ENCODE measurements around the gene SEMA4D. TPM values are rescaled to one million over a fixed set of nuclear protein-coding genes. Genes with fewer than 3 reads are reported as not detected.

The SEMA4D gene
- total RNA-seq, 1 experiment from 2014 or later = 48.4 TPM

DNA sequence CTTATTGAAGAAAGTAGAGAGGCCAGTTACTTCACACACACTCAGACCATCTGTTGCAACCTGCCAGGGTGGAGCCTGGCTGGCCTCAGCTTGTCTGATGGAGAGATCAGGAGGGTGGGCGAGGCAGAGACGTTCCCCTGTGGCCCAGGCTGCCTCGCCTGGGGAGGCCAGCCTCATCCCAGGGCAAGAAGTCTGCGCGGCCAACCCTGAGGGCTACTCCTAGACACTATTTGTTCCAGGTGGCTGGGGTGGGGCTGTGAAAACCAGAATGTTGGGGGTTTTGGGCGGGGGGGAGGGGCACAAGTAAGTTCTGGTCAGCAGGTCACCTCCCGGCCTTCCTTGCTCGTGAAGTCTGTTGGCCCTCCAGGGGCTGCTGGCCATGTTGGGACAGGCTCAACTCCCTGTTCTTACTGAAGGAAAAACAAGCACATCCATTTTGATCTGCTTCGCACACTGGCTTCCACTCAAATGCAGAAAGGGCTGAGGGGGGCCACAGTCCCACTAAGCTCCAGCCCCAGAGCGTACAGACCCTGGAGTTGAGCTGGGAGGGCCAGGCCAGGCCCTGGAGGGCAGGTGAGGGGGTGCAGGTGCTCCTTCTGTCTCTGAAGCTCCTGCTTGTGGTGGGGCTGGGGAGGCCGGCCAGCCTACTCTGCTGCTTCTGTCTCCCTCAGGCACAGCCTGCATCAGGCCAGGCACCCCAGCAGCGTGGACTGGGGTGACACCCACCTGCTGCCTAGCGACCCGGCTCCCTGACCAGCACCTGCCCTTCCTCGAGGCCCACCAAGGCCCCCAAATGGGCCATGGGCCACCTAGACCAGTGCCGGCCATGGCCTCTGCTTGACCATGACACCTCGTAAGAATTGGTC is 133.0 kb downstream of the SEMA4D start:
- Histone ChIP-seq H3K4me2 (no peak overlapping the region), H3K79me2 (ENCODE audit: low read depth) (no peaks in the 10 kb centered on the region), H3K4me3 (no peak overlapping the region), H3K9me3 (ENCODE audit: insufficient read depth, low read depth) (no peaks in the 10 kb centered on the region), H3K36me3 (ENCODE audit: low read depth) (no peaks in the 10 kb centered on the region), H3K27ac (no peak overlapping the region), H3K27me3 (ENCODE audit: insufficient read depth, low read depth) (no peaks in the 10 kb centered on the region), H4K20me1 (ENCODE audit: insufficient read depth) (no peaks in the 10 kb centered on the region), H3K9me2 (ENCODE audit: insufficient read depth) (no peaks in the 10 kb centered on the region), H2AFZ (no peak overlapping the region), H3F3A (ENCODE audit: insufficient read depth, low read depth) (0 out of 2 replicates have a peak, but pooled peaks cover under 1% of the 10 kb centered on the region), H3K4me1 (replicated peaks; ENCODE audit: insufficient read depth) (no peaks in the 10 kb centered on the region)
- no TSS peak for BruUV-seq (replicated peaks)
- TF ChIP-seq EZH2 (IDR thresholded peaks at IDR 0.05; ENCODE audit: low read depth) = no peak
- TF ChIP-seq, protein P1, sequence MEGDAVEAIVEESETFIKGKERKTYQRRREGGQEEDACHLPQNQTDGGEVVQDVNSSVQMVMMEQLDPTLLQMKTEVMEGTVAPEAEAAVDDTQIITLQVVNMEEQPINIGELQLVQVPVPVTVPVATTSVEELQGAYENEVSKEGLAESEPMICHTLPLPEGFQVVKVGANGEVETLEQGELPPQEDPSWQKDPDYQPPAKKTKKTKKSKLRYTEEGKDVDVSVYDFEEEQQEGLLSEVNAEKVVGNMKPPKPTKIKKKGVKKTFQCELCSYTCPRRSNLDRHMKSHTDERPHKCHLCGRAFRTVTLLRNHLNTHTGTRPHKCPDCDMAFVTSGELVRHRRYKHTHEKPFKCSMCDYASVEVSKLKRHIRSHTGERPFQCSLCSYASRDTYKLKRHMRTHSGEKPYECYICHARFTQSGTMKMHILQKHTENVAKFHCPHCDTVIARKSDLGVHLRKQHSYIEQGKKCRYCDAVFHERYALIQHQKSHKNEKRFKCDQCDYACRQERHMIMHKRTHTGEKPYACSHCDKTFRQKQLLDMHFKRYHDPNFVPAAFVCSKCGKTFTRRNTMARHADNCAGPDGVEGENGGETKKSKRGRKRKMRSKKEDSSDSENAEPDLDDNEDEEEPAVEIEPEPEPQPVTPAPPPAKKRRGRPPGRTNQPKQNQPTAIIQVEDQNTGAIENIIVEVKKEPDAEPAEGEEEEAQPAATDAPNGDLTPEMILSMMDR (conservative IDR thresholded peaks at IDR 0.05) = no peak
- POLR2A ChIA-PET (ENCODE audit: unreplicated experiment) = no interaction called here
- CTCF ChIA-PET = no interaction called here
- intact Hi-C loops (cut with micrococcal nuclease; ENCODE audit: unreplicated experiment) = no loop called here
- DNase-seq = no peak

DNA sequence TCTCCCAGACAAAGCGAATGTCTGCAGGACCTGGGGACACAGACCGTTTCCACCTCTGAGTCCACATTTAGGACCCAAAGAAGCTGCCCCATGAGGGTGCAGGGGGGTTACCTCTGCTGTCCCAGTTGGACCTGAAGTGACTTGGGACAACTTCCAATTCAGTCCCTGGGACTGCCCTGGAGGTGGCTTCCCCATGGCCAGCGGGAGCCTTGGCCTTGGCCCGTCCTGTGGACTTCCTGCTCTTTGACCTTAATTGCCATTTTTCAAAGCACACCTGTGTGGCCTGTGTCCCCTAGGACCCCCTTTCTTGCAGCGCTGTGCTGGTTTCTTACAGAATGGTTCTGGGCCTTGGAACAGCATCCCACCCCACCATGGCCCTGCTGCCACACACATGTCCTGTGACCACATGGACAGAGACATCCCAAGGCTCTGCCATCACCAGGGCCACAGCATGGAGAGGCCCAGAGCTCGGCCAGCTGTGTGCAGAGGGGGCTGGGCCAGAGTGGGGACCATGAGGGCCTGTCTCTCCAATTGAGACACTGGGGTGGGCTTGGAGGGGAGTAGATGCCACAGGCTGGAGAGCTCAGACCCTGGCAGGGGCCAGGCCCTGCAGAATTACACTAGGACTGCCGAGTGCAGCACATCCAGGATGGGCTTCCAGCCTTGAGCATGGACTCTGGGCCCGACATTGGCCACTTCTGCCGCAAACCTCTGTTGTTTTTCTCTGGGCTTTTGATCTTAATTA is 133.8 kb downstream of the SEMA4D start:
- Histone ChIP-seq H2AFZ (no peak overlapping the region), H3F3A (ENCODE audit: insufficient read depth, low read depth) (no peaks in the 10 kb centered on the region), H3K27me3 (ENCODE audit: insufficient read depth, low read depth) (no peaks in the 10 kb centered on the region), H3K4me3 (no peak overlapping the region), H4K20me1 (ENCODE audit: insufficient read depth) (no peaks in the 10 kb centered on the region), H3K27ac (no peak overlapping the region), H3K4me2 (no peak overlapping the region), H3K4me1 (replicated peaks; ENCODE audit: insufficient read depth) (no peaks in the 10 kb centered on the region), H3K9me2 (ENCODE audit: insufficient read depth) (no peaks in the 10 kb centered on the region), H3K79me2 (ENCODE audit: low read depth) (no peaks in the 10 kb centered on the region), H3K36me3 (ENCODE audit: low read depth) (peaks cover 2% of the 10 kb centered on the region; the same call in 1 of the 2 replicates), H3K9me3 (ENCODE audit: insufficient read depth, low read depth) (no peaks in the 10 kb centered on the region)
- intact Hi-C loops (cut with micrococcal nuclease; ENCODE audit: unreplicated experiment) = no loop called here
- no peak for DNase-seq
- no peak for TF ChIP-seq EZH2 (IDR thresholded peaks at IDR 0.05; ENCODE audit: low read depth)
- TF ChIP-seq, protein P1 (conservative IDR thresholded peaks at IDR 0.05) = no peak
- POLR2A ChIA-PET (ENCODE audit: unreplicated experiment) = no interaction called here
- no TSS peak for BruUV-seq (replicated peaks)
- CTCF ChIA-PET = no interaction called here

DNA sequence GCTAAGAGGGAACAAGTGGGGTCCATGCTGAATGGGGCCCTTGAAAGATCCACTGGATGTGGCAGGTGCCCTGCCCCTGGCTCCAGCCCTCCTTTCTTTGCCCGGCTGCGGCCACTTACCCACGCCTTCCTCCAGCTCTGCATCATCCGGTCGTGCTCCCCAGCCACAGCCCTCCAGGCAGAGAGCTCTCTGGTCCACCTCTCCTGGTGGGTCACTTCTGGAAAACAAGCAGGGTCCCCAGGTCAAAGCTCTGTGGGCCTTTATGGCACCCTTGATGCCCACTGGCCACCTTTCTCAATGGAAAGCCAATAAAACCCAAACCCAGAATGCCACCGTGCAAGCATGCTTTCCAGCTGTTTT is 134.6 kb downstream of the SEMA4D start:
- peaks cover 7% of the 10 kb centered on the region; the same call in 1 of the 2 replicates for H3K36me3 ChIP-seq (ENCODE audit: low read depth)
- POLR2A ChIA-PET (ENCODE audit: unreplicated experiment) = no interaction called here
- BruUV-seq (replicated peaks) = no TSS peak

More for the DNA sequence above, 134.6 kb downstream of the SEMA4D start:
- no peak overlapping the region for H3K4me3 ChIP-seq
- H3K27ac ChIP-seq = no peak overlapping the region
- no peaks in the 10 kb centered on the region for H3K9me3 ChIP-seq (ENCODE audit: insufficient read depth, low read depth)
- H4K20me1 ChIP-seq (ENCODE audit: insufficient read depth) = no peaks in the 10 kb centered on the region
- H3K27me3 ChIP-seq (ENCODE audit: insufficient read depth, low read depth) = no peaks in the 10 kb centered on the region
- H3K79me2 ChIP-seq (ENCODE audit: low read depth) = no peaks in the 10 kb centered on the region
- intact Hi-C loops (cut with micrococcal nuclease; ENCODE audit: unreplicated experiment) = no loop called here
- no peak overlapping the region for H2AFZ ChIP-seq
- H3K4me2 ChIP-seq = no peak overlapping the region
- no peaks in the 10 kb centered on the region for H3K9me2 ChIP-seq (ENCODE audit: insufficient read depth)
- no peak for DNase-seq
- no peaks in the 10 kb centered on the region for H3F3A ChIP-seq (ENCODE audit: insufficient read depth, low read depth)
- CTCF ChIA-PET = no interaction called here
- no peaks in the 10 kb centered on the region for H3K4me1 ChIP-seq (replicated peaks; ENCODE audit: insufficient read depth)
- TF ChIP-seq, protein P1 (conservative IDR thresholded peaks at IDR 0.05) = no peak
- TF ChIP-seq EZH2 (IDR thresholded peaks at IDR 0.05; ENCODE audit: low read depth) = no peak

Data from PC-9 (cell line).